K562 (cell line): Measurements from ENCODE around the gene EMC9. TPM values are rescaled to one million over a fixed set of nuclear protein-coding genes. Genes with fewer than 3 reads are reported as not detected.
A peak's percentile ranks its signal among the peaks of the same experiment; 100 is the strongest.

Source experiments
- BMI1 ChIP-seq: fragments of 150-350 bp; IDR thresholded peaks from 2 replicates; pipeline ENCODE4 v1.6.1; 2014; ENCODE audit warnings: low read length
- CBX1 ChIP-seq: sonication (generic); IDR thresholded peaks from 2 replicates; pipeline ENCODE4 v1.6.1; 2016; ENCODE audit warnings: antibody characterized with exemption, low read depth, mild to moderate bottlenecking
- CEBPG ChIP-seq, 3 experiments: fragments of 200-800 bp in 1 of 3; sonication (Bioruptor generic) in 1 of 3; sonication (generic) in 1 of 3; formaldehyde crosslinking in 1 of 3; IDR thresholded peaks in 2 of 3; conservative IDR thresholded peaks in 1 of 3; 2 replicates each; pipeline versions ENCODE4 v1.6.1 to v1.8.0; 2016 to 2022; ENCODE audit warnings: missing compliant biosample characterization in 2 of 3, missing genetic modification characterization in 2 of 3, mild to moderate bottlenecking in 1 of 3, missing genetic modification reagents in 1 of 3
- CHD2 ChIP-seq: IDR thresholded peaks from 2 replicates; pipeline ENCODE4 v1.6.1; 2011; ENCODE audit warnings: low read depth, low read length
- CSDE1 ChIP-seq, 2 experiments: fragments of 450-650 bp; IDR thresholded peaks; 2 replicates each; pipeline ENCODE4 v1.6.1; 2016; ENCODE audit warnings: mild to moderate bottlenecking in 1 of 2
- DEAF1 ChIP-seq: fragments of 450-650 bp; formaldehyde crosslinking; IDR thresholded peaks from 2 replicates; pipeline ENCODE4 v1.4.0; 2020; ENCODE audit warnings: mild to moderate bottlenecking, moderate library complexity
- ESRRB ChIP-seq: fragments of 250-450 bp; sonication (Bioruptor Pico); IDR thresholded peaks from 2 replicates; pipeline ENCODE4 v1.5.0; 2020; ENCODE audit warnings: mild to moderate bottlenecking, moderate library complexity, borderline replicate concordance
- FOSL1 ChIP-seq: fragments of 200-800 bp; sonication (Bioruptor generic); conservative IDR thresholded peaks from 2 replicates; pipeline ENCODE4 v1.6.1; 2016; ENCODE audit warnings: missing genetic modification characterization, missing compliant biosample characterization
- JUN ChIP-seq, 2 experiments: sonication (generic) in 1 of 2; formaldehyde crosslinking in 1 of 2; IDR thresholded peaks; 2 replicates each; pipeline versions ENCODE4 v1.6.1 to v1.8.0; 2012 to 2022; ENCODE audit warnings: borderline replicate concordance in 2 of 2, mild to moderate bottlenecking in 2 of 2, improper control_type of control experiment in 1 of 2, low read depth in 1 of 2, low read length in 1 of 2, missing genetic modification reagents in 1 of 2
- MIER1 ChIP-seq: fragments of 450-650 bp; IDR thresholded peaks from 2 replicates; pipeline ENCODE4 v1.6.1; 2016; ENCODE audit warnings: antibody characterized with exemption, mild to moderate bottlenecking, low read depth
- NFE2 ChIP-seq: IDR thresholded peaks from 2 replicates; pipeline ENCODE4 v1.6.1; 2014; ENCODE audit warnings: antibody characterized with exemption, low read depth
- NFIC ChIP-seq: fragments of 450-650 bp; IDR thresholded peaks from 2 replicates; pipeline ENCODE4 v1.6.1; 2017; ENCODE audit warnings: mild to moderate bottlenecking, inconsistent platforms
- POLR2H ChIP-seq: IDR thresholded peaks from 2 replicates; pipeline ENCODE4 v1.6.1; 2016; ENCODE audit warnings: missing genetic modification characterization, low read depth, mild to moderate bottlenecking, control low read depth, missing compliant biosample characterization, moderate library complexity
- POU5F1 ChIP-seq: fragments of 150-350 bp; IDR thresholded peaks from 2 replicates; pipeline ENCODE4 v1.6.1; 2014; ENCODE audit warnings: borderline replicate concordance, low read length, low read depth, mild to moderate bottlenecking; ENCODE audit not compliant: partially characterized antibody
- SMAD4 ChIP-seq: fragments of 250-450 bp; sonication (Bioruptor Pico); conservative IDR thresholded peaks from 2 replicates; pipeline ENCODE4 v1.8.0; 2021; ENCODE audit warnings: inconsistent platforms, mild to moderate bottlenecking, moderate library complexity
- TBL1XR1 ChIP-seq, 2 experiments: IDR thresholded peaks; 2 replicates each; pipeline ENCODE4 v1.6.1; 2012; ENCODE audit warnings: improper control_type of control experiment in 2 of 2, low read length in 2 of 2, mild to moderate bottlenecking in 1 of 2
- TEAD4 ChIP-seq, 2 experiments: sonication (generic) in 1 of 2; formaldehyde crosslinking in 1 of 2; IDR thresholded peaks; 2 replicates each; pipeline versions ENCODE4 v1.6.1 to v1.8.0; 2012 to 2022; ENCODE audit warnings: borderline replicate concordance in 1 of 2, inconsistent platforms in 1 of 2, low read length in 1 of 2, mild to moderate bottlenecking in 1 of 2, missing genetic modification reagents in 1 of 2
- VEZF1 ChIP-seq: fragments of 200-800 bp; sonication (Bioruptor generic); IDR thresholded peaks from 2 replicates; pipeline ENCODE4 v1.6.1; 2017; ENCODE audit warnings: missing genetic modification characterization, missing compliant biosample characterization
- XRCC4 ChIP-seq: IDR thresholded peaks from one replicate; pipeline ENCODE4 v1.6.1; 2011; ENCODE audit not compliant: insufficient read depth, insufficient read length; ENCODE audit errors: extremely low read depth
- ZC3H11A ChIP-seq: IDR thresholded peaks from 2 replicates; pipeline ENCODE4 v1.6.1; 2012; ENCODE audit warnings: low read depth, low read length, improper control_type of control experiment
- ZNF24 ChIP-seq: fragments of 450-650 bp; IDR thresholded peaks from 2 replicates; pipeline ENCODE4 v1.6.1; 2016
- ZNF395 ChIP-seq: fragments of 200-800 bp; sonication (Bioruptor generic); IDR thresholded peaks from 2 replicates; pipeline ENCODE4 v1.6.1; 2017; ENCODE audit warnings: missing genetic modification characterization, missing compliant biosample characterization
- polyA plus RNA-seq, 8 experiments: library from polyadenylated mRNA; depleted of rRNA in 4 of 8; stranded (reverse) in 5 of 8; unstranded in 3 of 8; fragments of >200 nt; fragmentation: Nextera tagmentation in 2 of 8; fragmentation: Illumina TruSeq in 1 of 8; extraction: Ambion mirVana in 2 of 8; extraction: Trizol in 1 of 8; gene quantifications; 2 replicates each; pipeline versions ENCODE4 v1.2.1 to v1.2.3, GENCODE V29; 2011 to 2014; ENCODE audit warnings: inconsistent platforms in 1 of 8, missing spikeins in 1 of 8
- total RNA-seq, 7 experiments: library from RNA; depleted of rRNA in 6 of 7; stranded (reverse); fragments of >200 nt in 6 of 7; fragmentation: Illumina TruSeq in 2 of 7; extraction: Trizol in 2 of 7; gene quantifications; 2 replicates each; pipeline versions ENCODE4 v1.2.1 to v1.2.3, GENCODE V29; 2011 to 2021; ENCODE audit warnings: low replicate concordance in 1 of 7

Gene EMC9
- total and polyA plus RNA-seq, 9 of the 15 experiments (the other 6 are each of a cell fraction or from before 2014, with no cell fraction given), result 3.1 to 13.2 (median 7.8) TPM

GRCh38 chr14:24188251-24189058, 47.1 kb upstream of the EMC9 start, which contains the start of gene IPO4 (continued):
- TF ChIP-seq ZNF395 (CRISPR knock-in tag) (peak; percentile 82; the same call in 1 of the 2 replicates), TEAD4 (IDR thresholded peaks at IDR 0.05; ENCODE audit: low read length) (peak; percentile 58), TEAD4 (CRISPR knock-in tag; IDR thresholded peaks at IDR 0.05; ENCODE audit: borderline replicate concordance) (no peak), CBX1 (peak; percentile 60; the same call in 1 of the 2 replicates), TBL1XR1 (IDR thresholded peaks at IDR 0.05; ENCODE audit: low read length in 2 of 2) (peak in 1 of 2 experiments; percentile 52; a peak in 3 of 4 replicates), DEAF1 (peak; percentile 10; the same call in 1 of the 2 replicates), NFIC (peak; percentile 14; the same call in 1 of the 2 replicates), CEBPG (CRISPR knock-in tag; IDR thresholded peaks at IDR 0.05) (peak; percentile 8; the same call in 1 of the 2 replicates), CEBPG (tag; conservative IDR thresholded peaks at IDR 0.05 in 1 of 2, IDR thresholded peaks at IDR 0.05 in 1 of 2) (no peak), FOSL1 (tag) (0 out of 2 replicates have a peak, but pooled peaks have one; percentile 20), MIER1 (0 out of 2 replicates have a peak, but pooled peaks have one; percentile 36), ESRRB (CRISPR knock-in tag) (no peak), VEZF1 (CRISPR knock-in tag) (peak; percentile 88), POLR2H (tag) (0 out of 2 replicates have a peak, but pooled peaks have one; percentile 18), SMAD4 (CRISPR knock-in tag) (peak; percentile 50; the same call in 1 of the 2 replicates), BMI1 (peak; percentile 83), ZNF24 (peak; percentile 60; the same call in 1 of the 2 replicates), CHD2 (peak; percentile 57), NFE2 (peak; percentile 32; the same call in 1 of the 2 replicates), CSDE1 (IDR thresholded peaks at IDR 0.05) (peak in 1 of 2 experiments; percentile 80; a peak in 2 of 4 replicates), XRCC4 (no peak), JUN (IDR thresholded peaks at IDR 0.05; ENCODE audit: borderline replicate concordance, low read depth, low read length) (peak; percentile 76; the same call in 1 of the 2 replicates), JUN (CRISPR knock-in tag; IDR thresholded peaks at IDR 0.05; ENCODE audit: borderline replicate concordance) (no peak), POU5F1 (peak; percentile 20), ZC3H11A (peak; percentile 95)
